Fibroblast of lung (primary cell): ENCODE results near the gene NAV3. TPM values are rescaled to one million over a fixed set of nuclear protein-coding genes. Genes with fewer than 3 reads are reported as not detected.

ENCODE experiments used
- DNase-seq, 2 donors: peaks; one replicate each; pipeline versions ENCODE4 v3.0.0 to v3.0.0-alpha.2; 2010; ENCODE audit warnings: low read depth in 2 of 2
- H2AFZ ChIP-seq: 2 replicates; pipeline ENCODE4 v1.5.1; 2012; ENCODE audit warnings: low read length, control low read depth, inconsistent platforms
- H3K27ac ChIP-seq: 2 replicates; pipeline ENCODE4 v1.5.1; 2011; ENCODE audit warnings: low read length, control low read depth; ENCODE audit not compliant: insufficient read depth
- H3K27me3 ChIP-seq: 2 replicates; pipeline ENCODE4 v1.5.1; 2011; ENCODE audit warnings: mild to moderate bottlenecking, low read length; ENCODE audit not compliant: control insufficient read depth, insufficient read depth
- H3K36me3 ChIP-seq: 2 replicates; pipeline ENCODE4 v1.5.1; 2011; ENCODE audit warnings: low read length; ENCODE audit not compliant: control insufficient read depth, insufficient read depth
- H3K4me1 ChIP-seq: 2 replicates; pipeline ENCODE4 v1.5.1; 2011; ENCODE audit warnings: low read length; ENCODE audit not compliant: control insufficient read depth, insufficient read depth; ENCODE audit errors: extremely low read depth
- H3K4me2 ChIP-seq: 2 replicates; pipeline ENCODE4 v1.5.1; 2011; ENCODE audit warnings: low read length, control low read depth; ENCODE audit not compliant: insufficient read depth; ENCODE audit errors: extremely low read depth
- H3K4me3 ChIP-seq, 4 experiments: fragments of 200-600 bp in 1 of 4; sonication (generic) in 1 of 4; replicated peaks in 1 of 4; 2 replicates each; pipeline ENCODE4 v1.5.1; 2011 to 2016; ENCODE audit warnings: low read length in 4 of 4, low read depth in 3 of 4, mild to moderate bottlenecking in 3 of 4, control low read depth in 2 of 4, inconsistent platforms in 1 of 4, mixed read lengths in 1 of 4; ENCODE audit not compliant: insufficient read depth in 1 of 4; ENCODE audit errors: control extremely low read depth in 1 of 4
- H3K79me2 ChIP-seq: 2 replicates; pipeline ENCODE4 v1.5.1; 2012; ENCODE audit warnings: mild to moderate bottlenecking, low read length, inconsistent platforms; ENCODE audit not compliant: control insufficient read depth, insufficient read depth
- H3K9ac ChIP-seq: 2 replicates; pipeline ENCODE4 v1.5.1; 2011; ENCODE audit warnings: mild to moderate bottlenecking, low read length, control low read depth; ENCODE audit not compliant: insufficient read depth
- H3K9me3 ChIP-seq: 2 replicates; pipeline ENCODE4 v1.5.1; 2012; ENCODE audit warnings: low read depth, low read length; ENCODE audit not compliant: control insufficient read depth, insufficient read depth
- H4K20me1 ChIP-seq: 2 replicates; pipeline ENCODE4 v1.5.1; 2011; ENCODE audit warnings: low read length; ENCODE audit not compliant: control insufficient read depth, insufficient read depth; ENCODE audit errors: extremely low read depth
- CTCF ChIP-seq, 2 donors: IDR thresholded peaks in 1 of 2; conservative IDR thresholded peaks in 1 of 2; 1 replicate in 1 of 2; 2 replicates in 1 of 2; pipeline ENCODE4 v1.5.1; 2011 to 2012; ENCODE audit warnings: low read length in 2 of 2, control low read depth in 1 of 2, inconsistent platforms in 1 of 2, low read depth in 1 of 2, mild to moderate bottlenecking in 1 of 2
- EZH2 ChIP-seq: IDR thresholded peaks from 2 replicates; pipeline ENCODE4 v1.5.1; 2012; ENCODE audit warnings: low read length, control low read depth, mild to moderate bottlenecking; ENCODE audit errors: missing control alignments
- polyA plus RNA-seq, 2 donors: library from polyadenylated mRNA; depleted of rRNA in 1 of 2; stranded (reverse) in 1 of 2; unstranded in 1 of 2; fragments of >200 nt; gene quantifications; 2 replicates each; pipeline ENCODE4 v1.2.1, GENCODE V29; 2011 to 2012; ENCODE audit warnings: missing spikeins in 1 of 2
- total RNA-seq: library from RNA; depleted of rRNA; stranded (reverse); fragments of >200 nt; gene quantifications from 2 replicates; pipeline ENCODE4 v1.2.1, GENCODE V29; 2014

NAV3 gene
- total and polyA plus RNA-seq, 2 donors (not counting 1 experiment from before 2014, with no cell fraction given) = 30.8 to 60.6 TPM

- Histone ChIP-seq H3K9ac (no peak overlapping the region), H3K36me3 (no peaks in the 10 kb centered on the region), H3K79me2 (no peaks in the 10 kb centered on the region), H3K4me2 (no peak overlapping the region), H3K27me3 (no peaks in the 10 kb centered on the region), H3K4me1 (no peaks in the 10 kb centered on the region), H2AFZ (no peak overlapping the region), H3K4me3 (no peak overlapping the region), H3K9me3 (no peaks in the 10 kb centered on the region), H4K20me1 (no peaks in the 10 kb centered on the region), H3K27ac (no peak overlapping the region)
- no peak for DNase-seq
- TF ChIP-seq EZH2 = no peak
- TF ChIP-seq CTCF (conservative IDR thresholded peaks at IDR 0.05 in 1 of 2, IDR thresholded peaks at IDR 0.05 in 1 of 2; ENCODE audit: low read depth in 1 of 2, low read length in 2 of 2) = no peak
Observed at GRCh38 chr12:78260976-78261375, 430.3 kb downstream of the NAV3 start.

GRCh38 chr12:78261901-78262300 is 431.2 kb downstream of the NAV3 start:
- Histone ChIP-seq H3K27ac (no peak overlapping the region), H2AFZ (no peak overlapping the region), H3K9ac (no peak overlapping the region), H3K27me3 (no peaks in the 10 kb centered on the region), H3K4me3 (no peak overlapping the region), H3K9me3 (no peaks in the 10 kb centered on the region), H3K4me2 (no peak overlapping the region), H4K20me1 (no peaks in the 10 kb centered on the region), H3K36me3 (no peaks in the 10 kb centered on the region), H3K4me1 (no peaks in the 10 kb centered on the region), H3K79me2 (no peaks in the 10 kb centered on the region)
- no peak for TF ChIP-seq EZH2
- no peak for TF ChIP-seq CTCF (conservative IDR thresholded peaks at IDR 0.05 in 1 of 2, IDR thresholded peaks at IDR 0.05 in 1 of 2; ENCODE audit: low read depth in 1 of 2, low read length in 2 of 2)
- no peak for DNase-seq
